ENCODE results near the gene PMPCA.

DNA sequence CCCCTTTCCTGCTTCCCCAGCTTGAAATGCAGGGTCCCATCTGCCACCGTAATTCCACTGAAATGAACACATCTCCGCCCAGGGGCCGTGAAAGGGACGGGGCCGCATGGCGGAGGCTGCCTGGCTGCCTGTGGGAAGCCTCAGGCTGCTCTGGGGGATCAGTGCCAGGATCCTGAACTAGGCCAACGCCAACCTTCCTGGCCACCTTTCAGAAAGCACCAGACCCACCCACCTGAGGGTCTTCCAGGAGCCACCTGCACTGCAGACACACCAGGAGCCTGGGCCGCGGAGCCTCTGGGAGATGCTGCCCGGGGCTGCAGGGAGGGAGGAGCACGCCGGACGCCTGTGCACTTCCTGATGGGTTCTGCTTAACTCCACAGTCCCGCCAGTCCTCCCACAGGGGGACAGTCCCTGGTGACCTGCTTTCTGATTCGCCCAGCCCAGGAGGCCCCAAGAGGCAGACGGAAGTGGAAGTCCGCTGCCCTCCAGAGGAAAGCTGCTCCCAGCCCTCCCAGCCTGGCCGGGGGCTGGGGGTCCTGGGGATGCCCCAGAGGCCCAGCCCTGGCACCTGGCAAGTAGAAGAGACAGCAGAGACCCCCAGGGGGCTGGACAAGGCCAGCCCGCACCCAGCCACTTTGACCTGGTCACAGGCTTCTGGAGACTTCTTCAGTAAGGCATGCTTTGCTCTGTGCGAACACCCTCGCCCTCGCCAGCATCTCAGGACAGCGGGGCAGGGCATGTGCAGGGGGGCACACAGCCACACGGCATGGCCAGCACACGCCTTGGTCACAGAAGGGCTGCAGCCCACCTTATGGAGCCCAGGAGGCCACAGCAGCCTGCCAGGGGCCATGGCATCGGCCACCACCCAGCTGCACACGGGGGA is 36.9 kb upstream of the PMPCA start, which contains the start of gene CARD9:
- TF ChIP-seq, protein P1, sequence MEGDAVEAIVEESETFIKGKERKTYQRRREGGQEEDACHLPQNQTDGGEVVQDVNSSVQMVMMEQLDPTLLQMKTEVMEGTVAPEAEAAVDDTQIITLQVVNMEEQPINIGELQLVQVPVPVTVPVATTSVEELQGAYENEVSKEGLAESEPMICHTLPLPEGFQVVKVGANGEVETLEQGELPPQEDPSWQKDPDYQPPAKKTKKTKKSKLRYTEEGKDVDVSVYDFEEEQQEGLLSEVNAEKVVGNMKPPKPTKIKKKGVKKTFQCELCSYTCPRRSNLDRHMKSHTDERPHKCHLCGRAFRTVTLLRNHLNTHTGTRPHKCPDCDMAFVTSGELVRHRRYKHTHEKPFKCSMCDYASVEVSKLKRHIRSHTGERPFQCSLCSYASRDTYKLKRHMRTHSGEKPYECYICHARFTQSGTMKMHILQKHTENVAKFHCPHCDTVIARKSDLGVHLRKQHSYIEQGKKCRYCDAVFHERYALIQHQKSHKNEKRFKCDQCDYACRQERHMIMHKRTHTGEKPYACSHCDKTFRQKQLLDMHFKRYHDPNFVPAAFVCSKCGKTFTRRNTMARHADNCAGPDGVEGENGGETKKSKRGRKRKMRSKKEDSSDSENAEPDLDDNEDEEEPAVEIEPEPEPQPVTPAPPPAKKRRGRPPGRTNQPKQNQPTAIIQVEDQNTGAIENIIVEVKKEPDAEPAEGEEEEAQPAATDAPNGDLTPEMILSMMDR (IDR thresholded peaks at IDR 0.05), result no peak
- TF ChIP-seq, protein P2, sequence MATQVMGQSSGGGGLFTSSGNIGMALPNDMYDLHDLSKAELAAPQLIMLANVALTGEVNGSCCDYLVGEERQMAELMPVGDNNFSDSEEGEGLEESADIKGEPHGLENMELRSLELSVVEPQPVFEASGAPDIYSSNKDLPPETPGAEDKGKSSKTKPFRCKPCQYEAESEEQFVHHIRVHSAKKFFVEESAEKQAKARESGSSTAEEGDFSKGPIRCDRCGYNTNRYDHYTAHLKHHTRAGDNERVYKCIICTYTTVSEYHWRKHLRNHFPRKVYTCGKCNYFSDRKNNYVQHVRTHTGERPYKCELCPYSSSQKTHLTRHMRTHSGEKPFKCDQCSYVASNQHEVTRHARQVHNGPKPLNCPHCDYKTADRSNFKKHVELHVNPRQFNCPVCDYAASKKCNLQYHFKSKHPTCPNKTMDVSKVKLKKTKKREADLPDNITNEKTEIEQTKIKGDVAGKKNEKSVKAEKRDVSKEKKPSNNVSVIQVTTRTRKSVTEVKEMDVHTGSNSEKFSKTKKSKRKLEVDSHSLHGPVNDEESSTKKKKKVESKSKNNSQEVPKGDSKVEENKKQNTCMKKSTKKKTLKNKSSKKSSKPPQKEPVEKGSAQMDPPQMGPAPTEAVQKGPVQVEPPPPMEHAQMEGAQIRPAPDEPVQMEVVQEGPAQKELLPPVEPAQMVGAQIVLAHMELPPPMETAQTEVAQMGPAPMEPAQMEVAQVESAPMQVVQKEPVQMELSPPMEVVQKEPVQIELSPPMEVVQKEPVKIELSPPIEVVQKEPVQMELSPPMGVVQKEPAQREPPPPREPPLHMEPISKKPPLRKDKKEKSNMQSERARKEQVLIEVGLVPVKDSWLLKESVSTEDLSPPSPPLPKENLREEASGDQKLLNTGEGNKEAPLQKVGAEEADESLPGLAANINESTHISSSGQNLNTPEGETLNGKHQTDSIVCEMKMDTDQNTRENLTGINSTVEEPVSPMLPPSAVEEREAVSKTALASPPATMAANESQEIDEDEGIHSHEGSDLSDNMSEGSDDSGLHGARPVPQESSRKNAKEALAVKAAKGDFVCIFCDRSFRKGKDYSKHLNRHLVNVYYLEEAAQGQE (IDR thresholded peaks at IDR 0.05; ENCODE audit: low read depth, low read length), result no peak
- TF ChIP-seq YY1 (IDR thresholded peaks at IDR 0.05; ENCODE audit: low read depth), result no peak
- TF ChIP-seq CHD2 (IDR thresholded peaks at IDR 0.05; ENCODE audit: low read length, partially characterized antibody), result no peak

All from SK-N-SH (cell line).